Measurements from ENCODE around the gene TRIM9. TPM values are rescaled to one million over a fixed set of nuclear protein-coding genes. Genes with fewer than 3 reads are reported as not detected.

TRIM9 gene
- total and polyA plus RNA-seq, 2 experiments from 2014 or later, result 4.4 to 6.2 TPM

DNA sequence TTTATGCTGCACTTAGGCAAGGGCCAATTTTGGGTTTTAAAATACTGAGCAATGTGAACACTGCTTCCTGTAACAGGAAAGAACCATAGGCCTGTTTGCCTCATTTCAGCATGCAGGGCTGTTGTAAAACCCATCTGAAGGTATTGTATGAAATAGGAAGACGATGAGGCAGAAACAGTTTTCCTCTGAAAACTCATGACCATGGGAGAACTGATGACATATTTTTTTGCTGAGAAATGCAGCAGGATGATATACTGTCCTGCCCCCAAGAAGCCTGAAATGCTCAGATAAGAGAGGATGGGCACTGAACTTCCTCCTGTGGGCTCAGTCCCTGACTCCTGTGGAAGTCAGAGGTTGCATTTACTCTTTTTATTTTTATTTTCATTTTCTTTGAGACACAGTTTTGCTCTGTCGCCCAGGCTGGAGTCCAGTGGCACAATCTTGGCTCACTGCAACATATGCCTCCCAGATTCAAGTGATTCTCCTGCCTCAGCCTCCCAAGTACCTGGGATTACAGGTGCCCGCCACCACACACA is 168.0 kb downstream of the TRIM9 start:
- no peaks in the 10 kb centered on the region for H3K9me2 ChIP-seq (ENCODE audit: insufficient read depth)
- H3K27ac Mint-ChIP-seq, result no peak overlapping the region
- no peaks in the 10 kb centered on the region for H3K79me2 ChIP-seq (replicated peaks; ENCODE audit: insufficient read depth)
- H2AFZ ChIP-seq, result no peak overlapping the region
- H3K4me2 ChIP-seq, result no peak overlapping the region
- no peaks in the 10 kb centered on the region for H3F3A ChIP-seq (replicated peaks; ENCODE audit: low read depth)
- no peak for ATAC-seq
- no peak overlapping the region for H3K4me3 ChIP-seq
- H3K4me3 Mint-ChIP-seq, result no peak overlapping the region
- no peaks in the 10 kb centered on the region for H3K9me3 Mint-ChIP-seq
- TF ChIP-seq POLR2AphosphoS5 (IDR thresholded peaks at IDR 0.05; ENCODE audit: low read depth), result no peak
- TF ChIP-seq JUNB (IDR thresholded peaks at IDR 0.05; ENCODE audit: unreplicated experiment), result no peak
- TF ChIP-seq REST (IDR thresholded peaks at IDR 0.05; ENCODE audit: unreplicated experiment), result no peak
- TF ChIP-seq NANOG (IDR thresholded peaks at IDR 0.05; ENCODE audit: borderline replicate concordance), result no peak
- no peak for TF ChIP-seq ZNF331 (CRISPR knock-in tag; IDR thresholded peaks at IDR 0.05; ENCODE audit: low read depth)
- no peak for TF ChIP-seq CREB1 (CRISPR knock-in tag; IDR thresholded peaks at IDR 0.05; ENCODE audit: low read depth)
- TF ChIP-seq STAT1 (IDR thresholded peaks at IDR 0.05; ENCODE audit: unreplicated experiment), result no peak
- TF ChIP-seq EZH2phosphoT487 (IDR thresholded peaks at IDR 0.05; ENCODE audit: unreplicated experiment), result no peak
- no peak for TF ChIP-seq EZH2 (IDR thresholded peaks at IDR 0.05; ENCODE audit: low read depth, unreplicated experiment)
- no peak for TF ChIP-seq ETS1 (IDR thresholded peaks at IDR 0.05)
- TF ChIP-seq, protein P1, sequence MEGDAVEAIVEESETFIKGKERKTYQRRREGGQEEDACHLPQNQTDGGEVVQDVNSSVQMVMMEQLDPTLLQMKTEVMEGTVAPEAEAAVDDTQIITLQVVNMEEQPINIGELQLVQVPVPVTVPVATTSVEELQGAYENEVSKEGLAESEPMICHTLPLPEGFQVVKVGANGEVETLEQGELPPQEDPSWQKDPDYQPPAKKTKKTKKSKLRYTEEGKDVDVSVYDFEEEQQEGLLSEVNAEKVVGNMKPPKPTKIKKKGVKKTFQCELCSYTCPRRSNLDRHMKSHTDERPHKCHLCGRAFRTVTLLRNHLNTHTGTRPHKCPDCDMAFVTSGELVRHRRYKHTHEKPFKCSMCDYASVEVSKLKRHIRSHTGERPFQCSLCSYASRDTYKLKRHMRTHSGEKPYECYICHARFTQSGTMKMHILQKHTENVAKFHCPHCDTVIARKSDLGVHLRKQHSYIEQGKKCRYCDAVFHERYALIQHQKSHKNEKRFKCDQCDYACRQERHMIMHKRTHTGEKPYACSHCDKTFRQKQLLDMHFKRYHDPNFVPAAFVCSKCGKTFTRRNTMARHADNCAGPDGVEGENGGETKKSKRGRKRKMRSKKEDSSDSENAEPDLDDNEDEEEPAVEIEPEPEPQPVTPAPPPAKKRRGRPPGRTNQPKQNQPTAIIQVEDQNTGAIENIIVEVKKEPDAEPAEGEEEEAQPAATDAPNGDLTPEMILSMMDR (conservative IDR thresholded peaks at IDR 0.05; ENCODE audit: low read depth in 2 of 2), result no peak
- TF ChIP-seq ZNF114 (CRISPR knock-in tag; IDR thresholded peaks at IDR 0.05), result no peak
- H4K20me1 ChIP-seq (replicated peaks; ENCODE audit: insufficient read depth), result no peaks in the 10 kb centered on the region; the same call in 1 of the 2 replicates
- no peak for DNase-seq (ENCODE audit: low spot score)
- peaks cover 3% of the 10 kb centered on the region for H3K27me3 Mint-ChIP-seq (ENCODE audit: insufficient read depth, low read depth, poor library complexity)
- H3K27ac ChIP-seq (ENCODE audit: low read depth), result no peak overlapping the region
- peaks cover 8% of the 10 kb centered on the region; the same call in 2 of the 3 replicates for H3K4me1 Mint-ChIP-seq
- peaks cover 11% of the 10 kb centered on the region for H3K36me3 Mint-ChIP-seq (ENCODE audit: low read depth)
- H3K27me3 ChIP-seq (ENCODE audit: insufficient read depth), result no peaks in the 10 kb centered on the region
- peaks cover 7% of the 10 kb centered on the region; the same call in 1 of the 2 replicates for H3K4me1 ChIP-seq (ENCODE audit: insufficient read depth)
- H3K36me3 ChIP-seq (ENCODE audit: insufficient read depth), result peaks cover 32% of the 10 kb centered on the region

Other genes starting within 250 kb of the TRIM9 start
- 9.0 and 13.4 TPM in 2 replicates for gene ABHD12B, start 223.1 kb downstream of the TRIM9 start, total RNA-seq (2014; rRNA removed; shearing (Covaris generic))
- gene ABHD12B, start 223.1 kb downstream of the TRIM9 start, polyA plus RNA-seq (2016; fragmentation: Nextera tagmentation; extraction: Ambion mirVana), result 52.8 and 56.9 TPM in 2 replicates
- 77.0 and 93.8 TPM in 2 replicates for gene PYGL, start 150.6 kb downstream of the TRIM9 start, total RNA-seq (2014; rRNA removed; shearing (Covaris generic))
- gene PYGL, start 150.6 kb downstream of the TRIM9 start, polyA plus RNA-seq (2016; fragmentation: Nextera tagmentation; extraction: Ambion mirVana), result 50.9 and 57.6 TPM in 2 replicates
- 123 and 126 TPM in 2 replicates for gene TMX1, start 145.1 kb upstream of the TRIM9 start, total RNA-seq (2014; rRNA removed; shearing (Covaris generic))
- gene TMX1, start 145.1 kb upstream of the TRIM9 start, polyA plus RNA-seq (2016; fragmentation: Nextera tagmentation; extraction: Ambion mirVana), result 49.6 and 61.5 TPM in 2 replicates